DOHH2 (cell line): ENCODE measurements around the gene TSHZ2.

Source experiments
- H3F3A ChIP-seq: fragments of 200-600 bp; sonication (generic), shearing (Covaris generic); 2 replicates; pipeline ENCODE4 v1.6.0; 2016; ENCODE audit warnings: antibody characterized with exemption, mild to moderate bottlenecking; ENCODE audit not compliant: control insufficient read depth, insufficient read depth
- H3K27ac ChIP-seq: fragments of 200-600 bp; sonication (generic); 2 replicates; pipeline ENCODE4 v1.5.1; 2014; ENCODE audit warnings: low read depth, mild to moderate bottlenecking, low read length, moderate library complexity
- H3K27me3 ChIP-seq: fragments of 200-600 bp; sonication (generic); 2 replicates; pipeline ENCODE4 v1.6.1; 2014; ENCODE audit warnings: mild to moderate bottlenecking, low read length, mixed read lengths; ENCODE audit not compliant: control insufficient read depth
- H3K36me3 ChIP-seq: fragments of 200-600 bp; sonication (generic); 2 replicates; pipeline ENCODE4 v1.6.1; 2014; ENCODE audit warnings: mild to moderate bottlenecking, low read length, moderate library complexity, mixed read lengths; ENCODE audit not compliant: control insufficient read depth
- H3K4me1 ChIP-seq: fragments of 200-600 bp; sonication (generic); 2 replicates; pipeline ENCODE4 v1.6.1; 2014; ENCODE audit warnings: mild to moderate bottlenecking, low read length, mixed read lengths; ENCODE audit not compliant: control insufficient read depth
- H3K4me2 ChIP-seq: fragments of 200-600 bp; sonication (generic); 2 replicates; pipeline ENCODE4 v1.6.0; 2014; ENCODE audit warnings: mild to moderate bottlenecking, low read length, moderate library complexity
- H3K4me3 ChIP-seq: fragments of 200-600 bp; sonication (generic); 2 replicates; pipeline ENCODE4 v1.5.1; 2014; ENCODE audit warnings: mild to moderate bottlenecking, low read length, mixed read lengths
- H3K79me2 ChIP-seq: fragments of 200-600 bp; sonication (generic); 2 replicates; pipeline ENCODE4 v1.6.1; 2014; ENCODE audit warnings: mild to moderate bottlenecking, low read length, mixed read lengths; ENCODE audit not compliant: control insufficient read depth
- H3K9me2 ChIP-seq: fragments of 200-600 bp; sonication (generic); replicated peaks from 2 replicates; pipeline ENCODE4 v1.6.1; 2014; ENCODE audit warnings: mild to moderate bottlenecking, low read length, mixed read lengths; ENCODE audit not compliant: control insufficient read depth
- H3K9me3 ChIP-seq: fragments of 200-600 bp; sonication (generic); 2 replicates; pipeline ENCODE4 v1.6.1; 2014; ENCODE audit warnings: antibody characterized with exemption, low read length, mixed read lengths; ENCODE audit not compliant: control insufficient read depth, insufficient read depth
- H4K20me1 ChIP-seq: fragments of 200-600 bp; sonication (generic); 2 replicates; pipeline ENCODE4 v1.6.0; 2014; ENCODE audit warnings: low read depth, mild to moderate bottlenecking, antibody characterized with exemption, low read length, moderate library complexity; ENCODE audit not compliant: control insufficient read depth, insufficient read depth
- CTCF ChIP-seq: fragments of 200-600 bp; sonication (generic); IDR thresholded peaks from one replicate; pipeline ENCODE4 v1.5.1; 2014; ENCODE audit warnings: antibody characterized with exemption, mild to moderate bottlenecking, low read depth, low read length; ENCODE audit not compliant: poor library complexity, severe bottlenecking
- EZH2phosphoT487 ChIP-seq: fragments of 200-600 bp; sonication (generic); IDR thresholded peaks from 2 replicates; pipeline ENCODE4 v1.6.1; 2017; ENCODE audit warnings: borderline replicate concordance, mild to moderate bottlenecking, antibody characterized with exemption, low read length, moderate library complexity, mixed read lengths

The TSHZ2 gene

GRCh38 chr20:53210041-53210440 is 237.9 kb downstream of the TSHZ2 start:
- H3K4me1 ChIP-seq, result no peaks in the 10 kb centered on the region
- H3K4me2 ChIP-seq, result no peak overlapping the region
- peaks cover 3% of the 10 kb centered on the region; the same call in 1 of the 2 replicates for H3K27me3 ChIP-seq
- no peak for TF ChIP-seq CTCF
- no peak for TF ChIP-seq EZH2phosphoT487
- H4K20me1 ChIP-seq, result no peaks in the 10 kb centered on the region
- H3K9me3 ChIP-seq, result no peaks in the 10 kb centered on the region
- no peaks in the 10 kb centered on the region for H3K79me2 ChIP-seq
- H3K27ac ChIP-seq, result no peak overlapping the region
- H3F3A ChIP-seq, result no peaks in the 10 kb centered on the region
- H3K36me3 ChIP-seq, result no peaks in the 10 kb centered on the region
- H3K9me2 ChIP-seq, result no peaks in the 10 kb centered on the region
- no peak overlapping the region for H3K4me3 ChIP-seq

GRCh38 chr20:53210931-53211330 is 238.8 kb downstream of the TSHZ2 start:
- H3K79me2 ChIP-seq, result no peaks in the 10 kb centered on the region
- H3K4me1 ChIP-seq, result no peaks in the 10 kb centered on the region
- H3K36me3 ChIP-seq, result no peaks in the 10 kb centered on the region
- no peaks in the 10 kb centered on the region for H4K20me1 ChIP-seq
- H3K4me3 ChIP-seq, result no peak overlapping the region
- H3K27ac ChIP-seq, result no peak overlapping the region
- H3F3A ChIP-seq, result no peaks in the 10 kb centered on the region
- TF ChIP-seq CTCF, result no peak
- TF ChIP-seq EZH2phosphoT487, result no peak
- no peak overlapping the region for H3K4me2 ChIP-seq
- no peaks in the 10 kb centered on the region for H3K9me2 ChIP-seq
- H3K27me3 ChIP-seq, result peaks cover 7% of the 10 kb centered on the region
- no peaks in the 10 kb centered on the region for H3K9me3 ChIP-seq

GRCh38 chr20:53212018-53212417 is 239.9 kb downstream of the TSHZ2 start:
- peaks cover 18% of the 10 kb centered on the region for H3K27me3 ChIP-seq
- no peaks in the 10 kb centered on the region for H4K20me1 ChIP-seq
- H3K79me2 ChIP-seq, result no peaks in the 10 kb centered on the region

More at GRCh38 chr20:53212018-53212417, 239.9 kb downstream of the TSHZ2 start:
- H3K27ac ChIP-seq, result no peak overlapping the region
- peaks cover 3% of the 10 kb centered on the region; the same call in 1 of the 2 replicates for H3K4me1 ChIP-seq
- H3K9me2 ChIP-seq, result no peaks in the 10 kb centered on the region
- H3K9me3 ChIP-seq, result no peaks in the 10 kb centered on the region
- no peaks in the 10 kb centered on the region for H3K36me3 ChIP-seq
- no peak overlapping the region for H3K4me2 ChIP-seq
- no peak overlapping the region for H3K4me3 ChIP-seq
- TF ChIP-seq CTCF, result no peak
- TF ChIP-seq EZH2phosphoT487, result no peak
- H3F3A ChIP-seq, result no peaks in the 10 kb centered on the region
